ENCODE results near the gene STT3A. TPM values are rescaled to one million over a fixed set of nuclear protein-coding genes. Genes with fewer than 3 reads are reported as not detected.
A peak's percentile ranks its signal among the peaks of the same experiment; 100 is the strongest.

Gene STT3A
- total RNA-seq, 2 experiments from 2014 or later, result 87.9 to 172 TPM

- CTCF ChIA-PET (ENCODE audit: unreplicated experiment), result interaction anchor here (0.8 kb wide), 1 partner anchor 55 kb away, joined by 3 read pairs; no protein-coding TSS in a partner anchor
- intact Hi-C loops (cut with micrococcal nuclease; ENCODE audit: unreplicated experiment), result loop anchor here (2.0 to 5.0 kb wide), 2 partner anchors 32 to 263 kb away; partner anchors contain the start of genes HYLS1 and STT3A
- no TSS peak for BruUV-seq (replicated peaks)
- peak within 1 kb of the TSS; percentile 77 for H3K4me2 ChIP-seq (ENCODE audit: low read length)
- POLR2A ChIA-PET, result interaction anchor here (0.8 to 4.6 kb wide), 5 partner anchors 9 to 651 kb away, joined by 3 to 31 read pairs (median 3); partner anchors contain the start of genes HYLS1 and STT3A
- peaks cover 79% of the 10 kb centered on the region for H3K36me3 ChIP-seq (ENCODE audit: insufficient read depth, low read length)
- peak within 1 kb of the TSS; percentile 88 for H3K27ac ChIP-seq (ENCODE audit: low read depth, low read length, poor library complexity, severe bottlenecking)
- TF ChIP-seq EZH2phosphoT487 (IDR thresholded peaks at IDR 0.05; ENCODE audit: borderline replicate concordance, low read depth, low read length), result no peak
- TF ChIP-seq CTCF (conservative IDR thresholded peaks at IDR 0.05; ENCODE audit: low read length), result no peak
- no peaks in the 10 kb centered on the region for H3K9me3 ChIP-seq (ENCODE audit: low read length)
- H3K4me1 ChIP-seq (ENCODE audit: insufficient read depth, low read length, poor library complexity, severe bottlenecking), result peaks cover 31% of the 10 kb centered on the region
- peaks cover 15% of the 10 kb centered on the region; the same call in 1 of the 2 replicates for H4K20me1 ChIP-seq (ENCODE audit: insufficient read depth, low read length)
- H3K4me3 ChIP-seq (ENCODE audit: low read depth, low read length, poor library complexity, severe bottlenecking), result peak within 1 kb of the TSS; percentile 89
- peak within 1 kb of the TSS; percentile 70; the same call in 1 of the 2 replicates for H2AFZ ChIP-seq (ENCODE audit: low read length)
- H3K79me2 ChIP-seq (ENCODE audit: insufficient read depth, low read depth, low read length), result peaks cover 46% of the 10 kb centered on the region
- H3K9me2 ChIP-seq (ENCODE audit: insufficient read depth, low read length), result no peaks in the 10 kb centered on the region
- DNase-seq (ENCODE audit: low spot score), result no peak
Measured at GRCh38 chr11:125624756-125625213, 32.1 kb downstream of the STT3A start, which contains the start of gene CHEK1. CHEK1 (plus strand) TSS chr11:125625163; CDS start chr11:125626769, 1,606 bp downstream.

DNA sequence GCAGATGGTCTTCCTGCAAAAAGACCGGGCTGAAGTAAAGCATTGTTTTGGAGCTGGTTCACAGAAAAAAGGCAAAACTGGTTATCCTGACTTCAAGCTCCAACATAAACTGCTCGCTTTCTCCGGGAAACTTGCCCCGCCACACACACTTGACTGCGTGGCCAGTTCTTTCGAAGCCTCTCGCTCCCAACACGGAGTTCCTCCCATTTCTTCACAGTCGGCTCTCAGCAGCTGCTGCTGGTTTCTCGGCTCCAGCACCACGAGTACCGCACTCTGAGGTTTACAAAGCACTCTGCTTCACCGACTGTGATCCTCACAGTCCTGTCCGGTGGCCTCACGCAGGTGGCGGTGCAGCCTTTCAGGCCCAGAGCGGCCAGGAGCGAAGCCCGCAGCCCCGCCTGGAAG lies 32.6 kb downstream of the STT3A start:
- ChIA-PET POLR2A (interaction anchor here (0.8 to 4.6 kb wide), 5 partner anchors 8 to 650 kb away, joined by 3 to 31 read pairs (median 3); partner anchors contain the start of genes HYLS1 and STT3A), CTCF (ENCODE audit: unreplicated experiment) (interaction anchor here (0.6 to 0.8 kb wide), 2 partner anchors 55 to 198 kb away, joined by 3 read pairs; no protein-coding TSS in a partner anchor)
- H3K4me1 ChIP-seq (ENCODE audit: insufficient read depth, low read length, poor library complexity, severe bottlenecking), result peaks cover 33% of the 10 kb centered on the region
- peak overlapping the region; percentile 77 for H3K4me2 ChIP-seq (ENCODE audit: low read length)
- H3K27ac ChIP-seq (ENCODE audit: low read depth, low read length, poor library complexity, severe bottlenecking), result peak overlapping the region; percentile 88
- H2AFZ ChIP-seq (ENCODE audit: low read length), result peak overlapping the region; percentile 70; the same call in 1 of the 2 replicates
- peak overlapping the region; percentile 89 for H3K4me3 ChIP-seq (ENCODE audit: low read depth, low read length, poor library complexity, severe bottlenecking)
- TF ChIP-seq EZH2phosphoT487 (IDR thresholded peaks at IDR 0.05; ENCODE audit: borderline replicate concordance, low read depth, low read length) (no peak), CTCF (conservative IDR thresholded peaks at IDR 0.05; ENCODE audit: low read length) (no peak)
- DNase-seq (ENCODE audit: low spot score), result no peak
- H3K79me2 ChIP-seq (ENCODE audit: insufficient read depth, low read depth, low read length), result peaks cover 51% of the 10 kb centered on the region
- TSS peak; percentile 91 for BruUV-seq (replicated peaks)
- H3K9me3 ChIP-seq (ENCODE audit: low read length), result no peaks in the 10 kb centered on the region
- H4K20me1 ChIP-seq (ENCODE audit: insufficient read depth, low read length), result peaks cover 15% of the 10 kb centered on the region; the same call in 1 of the 2 replicates
- intact Hi-C loops (cut with micrococcal nuclease; ENCODE audit: unreplicated experiment), result loop anchor here (2.0 to 5.0 kb wide), 2 partner anchors 32 to 262 kb away; partner anchors contain the start of genes HYLS1 and STT3A
- peaks cover 79% of the 10 kb centered on the region for H3K36me3 ChIP-seq (ENCODE audit: insufficient read depth, low read length)
- H3K9me2 ChIP-seq (ENCODE audit: insufficient read depth, low read length), result no peaks in the 10 kb centered on the region
